ENCODE results near the gene GMNC.

GRCh38 chr3:190860521-190860920 is 2.0 kb downstream of the GMNC start:
- TF ChIP-seq TEAD4 (IDR thresholded peaks at IDR 0.05; ENCODE audit: borderline replicate concordance, insufficient read depth), result no peak
- TF ChIP-seq CTCF (IDR thresholded peaks at IDR 0.05), result no peak
- TF ChIP-seq RFX5 (IDR thresholded peaks at IDR 0.05; ENCODE audit: low read length), result no peak
- no peak for TF ChIP-seq EP300 (IDR thresholded peaks at IDR 0.05; ENCODE audit: borderline replicate concordance in 1 of 2, low read depth in 1 of 2, low read length in 1 of 2)
- no peak for TF ChIP-seq SIN3A (IDR thresholded peaks at IDR 0.05; ENCODE audit: borderline replicate concordance, low read depth, low read length)
- TF ChIP-seq RCOR1 (IDR thresholded peaks at IDR 0.05; ENCODE audit: low read length), result no peak
- no peak for TF ChIP-seq MAX (IDR thresholded peaks at IDR 0.05; ENCODE audit: low read depth)

Data from SK-N-SH (cell line).